ENCODE data around the gene GALNTL6. TPM values are rescaled to one million over a fixed set of nuclear protein-coding genes. Genes with fewer than 3 reads are reported as not detected.

The GALNTL6 gene
- total RNA-seq, 1 donor from 2014 or later: 0.61 TPM

DNA sequence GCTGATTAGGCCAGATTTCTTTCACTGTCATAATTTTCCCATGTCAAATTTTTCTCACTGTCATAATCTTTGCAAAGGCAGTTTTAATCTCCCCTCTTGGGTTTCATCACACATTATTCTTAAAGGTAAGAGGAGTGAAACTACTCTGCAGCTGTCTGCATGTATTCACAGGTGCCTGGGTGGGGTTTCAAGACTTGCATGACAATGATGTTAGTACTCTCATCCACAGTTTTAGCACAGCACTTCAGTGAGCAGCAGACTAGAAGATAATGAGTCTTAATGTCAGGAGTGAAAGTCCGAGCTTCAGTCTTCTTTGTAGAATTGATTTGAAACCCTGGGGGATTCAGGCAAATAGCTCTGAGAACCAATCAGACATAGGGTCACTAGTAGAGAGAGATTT lies 1172.9 kb downstream of the GALNTL6 start:
- no peak overlapping the region for H3K27ac ChIP-seq (ENCODE audit: low read depth, low read length)
- peaks cover 7% of the 10 kb centered on the region for H3K9me3 ChIP-seq (ENCODE audit: insufficient read depth, low read depth, low read length)
- H3K9ac ChIP-seq (ENCODE audit: low read length): no peak overlapping the region
- H3K36me3 ChIP-seq (ENCODE audit: insufficient read depth, low read length): no peaks in the 10 kb centered on the region
- Mint-ChIP-seq H3K4me3 (ENCODE audit: unreplicated experiment) (no peak overlapping the region), H3K36me3 (ENCODE audit: low read depth, unreplicated experiment) (no peaks in the 10 kb centered on the region), H3K4me1 (ENCODE audit: low read depth, unreplicated experiment) (peaks cover 16% of the 10 kb centered on the region), H3K27ac (ENCODE audit: unreplicated experiment) (no peak overlapping the region), H3K9me3 (ENCODE audit: unreplicated experiment) (peaks cover 9% of the 10 kb centered on the region), H3K27me3 (ENCODE audit: low read depth, unreplicated experiment) (no peaks in the 10 kb centered on the region)
- TF ChIP-seq, protein P1, sequence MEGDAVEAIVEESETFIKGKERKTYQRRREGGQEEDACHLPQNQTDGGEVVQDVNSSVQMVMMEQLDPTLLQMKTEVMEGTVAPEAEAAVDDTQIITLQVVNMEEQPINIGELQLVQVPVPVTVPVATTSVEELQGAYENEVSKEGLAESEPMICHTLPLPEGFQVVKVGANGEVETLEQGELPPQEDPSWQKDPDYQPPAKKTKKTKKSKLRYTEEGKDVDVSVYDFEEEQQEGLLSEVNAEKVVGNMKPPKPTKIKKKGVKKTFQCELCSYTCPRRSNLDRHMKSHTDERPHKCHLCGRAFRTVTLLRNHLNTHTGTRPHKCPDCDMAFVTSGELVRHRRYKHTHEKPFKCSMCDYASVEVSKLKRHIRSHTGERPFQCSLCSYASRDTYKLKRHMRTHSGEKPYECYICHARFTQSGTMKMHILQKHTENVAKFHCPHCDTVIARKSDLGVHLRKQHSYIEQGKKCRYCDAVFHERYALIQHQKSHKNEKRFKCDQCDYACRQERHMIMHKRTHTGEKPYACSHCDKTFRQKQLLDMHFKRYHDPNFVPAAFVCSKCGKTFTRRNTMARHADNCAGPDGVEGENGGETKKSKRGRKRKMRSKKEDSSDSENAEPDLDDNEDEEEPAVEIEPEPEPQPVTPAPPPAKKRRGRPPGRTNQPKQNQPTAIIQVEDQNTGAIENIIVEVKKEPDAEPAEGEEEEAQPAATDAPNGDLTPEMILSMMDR (IDR thresholded peaks at IDR 0.05; ENCODE audit: insufficient read depth, low read depth, low read length): no peak
- TF ChIP-seq EZH2 (IDR thresholded peaks at IDR 0.05; ENCODE audit: insufficient read depth, low read length): no peak
- DNase-seq (ENCODE audit: low read depth) (peak; percentile 18), FAIRE-seq (no peak)
- H3K4me1 ChIP-seq (ENCODE audit: insufficient read depth, low read length): peaks cover 14% of the 10 kb centered on the region
- no peak overlapping the region for H3K4me3 ChIP-seq (ENCODE audit: insufficient read depth, low read depth, low read length)
- no peaks in the 10 kb centered on the region for H3K79me2 ChIP-seq (ENCODE audit: insufficient read depth, low read length)
- no peaks in the 10 kb centered on the region for H4K20me1 ChIP-seq (ENCODE audit: insufficient read depth, low read length)
- H3K27me3 ChIP-seq (ENCODE audit: insufficient read depth, low read length): no peaks in the 10 kb centered on the region
- no peak overlapping the region for H2AFZ ChIP-seq (ENCODE audit: low read depth, low read length)
- H3K4me2 ChIP-seq (ENCODE audit: low read length): no peak overlapping the region

DNA sequence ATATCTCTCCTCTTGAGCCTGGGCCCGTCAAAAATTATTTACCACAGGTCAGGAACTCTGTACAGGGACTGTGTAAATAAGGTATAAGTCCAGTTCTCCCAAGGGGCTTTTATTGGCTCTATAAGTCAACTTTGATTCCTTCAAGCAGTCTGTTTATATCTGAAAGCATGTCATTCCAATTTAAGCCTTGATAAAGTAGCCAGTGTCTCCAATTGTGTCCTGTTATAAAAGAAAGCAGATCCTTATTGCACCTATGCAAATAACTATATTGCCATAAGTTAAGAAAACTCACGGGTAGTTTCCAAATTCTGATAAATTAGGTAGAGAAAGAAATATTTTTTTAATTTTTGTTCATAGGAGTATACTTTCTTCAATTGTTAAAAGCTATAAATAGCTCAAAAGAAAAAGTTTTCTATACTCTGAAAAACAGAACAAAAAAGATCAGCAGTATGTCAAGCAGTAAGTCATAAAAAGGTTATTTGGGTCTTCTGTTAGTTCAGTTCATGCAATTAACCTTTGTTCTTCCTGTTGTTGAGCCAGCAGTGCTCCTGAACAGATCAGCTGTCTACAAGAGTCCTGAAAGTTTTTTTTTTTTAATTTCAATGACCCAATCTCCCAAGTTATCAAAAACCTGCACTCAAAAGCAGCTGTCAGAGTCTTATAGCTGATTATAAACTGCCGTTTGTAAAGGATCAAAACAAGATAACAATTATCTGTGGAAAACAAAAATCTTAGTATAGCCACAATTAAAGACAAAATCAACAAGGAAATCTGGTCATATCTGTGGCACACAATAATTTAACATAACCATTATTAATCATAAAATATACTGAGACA lies 1177.0 kb downstream of the GALNTL6 start:
- Histone ChIP-seq H3K4me3 (ENCODE audit: insufficient read depth, low read depth, low read length) (no peak overlapping the region), H4K20me1 (ENCODE audit: insufficient read depth, low read length) (no peaks in the 10 kb centered on the region), H3K9ac (ENCODE audit: low read length) (no peak overlapping the region), H3K79me2 (ENCODE audit: insufficient read depth, low read length) (no peaks in the 10 kb centered on the region), H3K36me3 (ENCODE audit: insufficient read depth, low read length) (no peaks in the 10 kb centered on the region), H2AFZ (ENCODE audit: low read depth, low read length) (no peak overlapping the region), H3K27me3 (ENCODE audit: insufficient read depth, low read length) (no peaks in the 10 kb centered on the region), H3K9me3 (ENCODE audit: insufficient read depth, low read depth, low read length) (peaks cover 3% of the 10 kb centered on the region), H3K4me2 (ENCODE audit: low read length) (no peak overlapping the region), H3K4me1 (ENCODE audit: insufficient read depth, low read length) (peaks cover 5% of the 10 kb centered on the region), H3K27ac (ENCODE audit: low read depth, low read length) (no peak overlapping the region)
- FAIRE-seq: no peak
- H3K4me3 Mint-ChIP-seq (ENCODE audit: unreplicated experiment): no peak overlapping the region
- no peak for DNase-seq (ENCODE audit: low read depth)
- TF ChIP-seq, protein P1 (IDR thresholded peaks at IDR 0.05; ENCODE audit: insufficient read depth, low read depth, low read length): no peak
- TF ChIP-seq EZH2 (IDR thresholded peaks at IDR 0.05; ENCODE audit: insufficient read depth, low read length): no peak
- H3K27ac Mint-ChIP-seq (ENCODE audit: unreplicated experiment): no peak overlapping the region
- no peaks in the 10 kb centered on the region for H3K36me3 Mint-ChIP-seq (ENCODE audit: low read depth, unreplicated experiment)
- peaks cover 5% of the 10 kb centered on the region for H3K9me3 Mint-ChIP-seq (ENCODE audit: unreplicated experiment)
- H3K4me1 Mint-ChIP-seq (ENCODE audit: low read depth, unreplicated experiment): peaks cover 15% of the 10 kb centered on the region
- H3K27me3 Mint-ChIP-seq (ENCODE audit: low read depth, unreplicated experiment): no peaks in the 10 kb centered on the region
